ENCODE data around the gene ITPR2.

DNA sequence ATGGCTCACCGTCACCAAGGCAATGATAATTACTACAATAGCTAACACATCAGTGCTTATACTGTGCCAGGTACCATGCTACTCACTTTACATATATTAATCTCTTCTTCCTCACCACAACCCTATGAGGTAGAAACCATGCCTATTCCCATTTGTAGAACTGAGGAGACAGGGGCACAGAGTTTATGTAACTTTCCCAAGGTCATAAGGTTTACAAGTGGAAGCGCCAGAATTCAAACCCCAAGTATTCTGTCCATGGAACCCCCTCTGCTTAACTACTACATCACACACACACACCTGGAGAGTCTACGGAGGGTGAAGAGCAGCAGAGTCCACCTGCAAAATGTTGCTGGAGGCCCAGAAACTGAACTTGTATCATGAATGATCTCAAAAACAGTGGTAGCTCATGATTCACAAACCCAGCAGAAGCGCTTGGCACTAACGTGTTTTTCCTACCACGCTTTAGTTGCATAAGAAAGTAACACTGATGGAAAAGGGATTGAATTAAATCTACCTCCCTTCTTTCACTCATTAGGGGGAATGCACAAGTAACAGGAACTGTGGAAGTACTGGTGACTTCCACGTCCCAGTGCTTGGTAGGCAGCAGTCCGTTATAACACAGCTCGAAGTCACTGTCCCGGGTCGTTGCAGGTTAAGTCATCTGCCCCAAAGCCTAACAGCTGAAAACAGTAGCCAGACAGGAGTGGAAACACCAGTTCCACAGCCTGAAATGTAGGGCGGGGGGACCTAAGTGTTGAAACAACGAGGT is 2.0 kb downstream of the ITPR2 start:
- TF ChIP-seq SP1 (IDR thresholded peaks at IDR 0.05), result no peak
- TF ChIP-seq, protein P1, sequence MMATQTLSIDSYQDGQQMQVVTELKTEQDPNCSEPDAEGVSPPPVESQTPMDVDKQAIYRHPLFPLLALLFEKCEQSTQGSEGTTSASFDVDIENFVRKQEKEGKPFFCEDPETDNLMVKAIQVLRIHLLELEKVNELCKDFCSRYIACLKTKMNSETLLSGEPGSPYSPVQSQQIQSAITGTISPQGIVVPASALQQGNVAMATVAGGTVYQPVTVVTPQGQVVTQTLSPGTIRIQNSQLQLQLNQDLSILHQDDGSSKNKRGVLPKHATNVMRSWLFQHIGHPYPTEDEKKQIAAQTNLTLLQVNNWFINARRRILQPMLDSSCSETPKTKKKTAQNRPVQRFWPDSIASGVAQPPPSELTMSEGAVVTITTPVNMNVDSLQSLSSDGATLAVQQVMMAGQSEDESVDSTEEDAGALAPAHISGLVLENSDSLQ (IDR thresholded peaks at IDR 0.05), result no peak
- TF ChIP-seq NFRKB (IDR thresholded peaks at IDR 0.05), result no peak
- TF ChIP-seq CTBP1 (IDR thresholded peaks at IDR 0.05; ENCODE audit: borderline replicate concordance), result no peak
- no peak for TF ChIP-seq BHLHE40 (IDR thresholded peaks at IDR 0.05; ENCODE audit: borderline replicate concordance)
- no peak for TF ChIP-seq FOXA1 (IDR thresholded peaks at IDR 0.05)
- no peak for TF ChIP-seq L3MBTL2 (conservative IDR thresholded peaks at IDR 0.05)
- TF ChIP-seq SUZ12 (IDR thresholded peaks at IDR 0.05), result no peak
- no peak for TF ChIP-seq LEF1 (IDR thresholded peaks at IDR 0.05; ENCODE audit: borderline replicate concordance)
- TF ChIP-seq ZNF384 (IDR thresholded peaks at IDR 0.05), result no peak
- no peak for TF ChIP-seq ARNT (IDR thresholded peaks at IDR 0.05)
- no peak for TF ChIP-seq FOXM1 (IDR thresholded peaks at IDR 0.05; ENCODE audit: borderline replicate concordance)
